Fibroblast of lung (primary cell): ENCODE data around the gene CLTA. TPM values are rescaled to one million over a fixed set of nuclear protein-coding genes. Genes with fewer than 3 reads are reported as not detected.
A peak's percentile ranks its signal among the peaks of the same experiment; 100 is the strongest.
"Not testable (repeated sequence)": the region's sequence is repeated elsewhere in the genome, so short reads cannot be mapped to it uniquely, and the experiment has no call there.

Experiments used
- DNase-seq, 2 donors: peaks; one replicate each; pipeline versions ENCODE4 v3.0.0 to v3.0.0-alpha.2; 2010; ENCODE audit warnings: low read depth in 2 of 2
- H2AFZ ChIP-seq: 2 replicates; pipeline ENCODE4 v1.5.1; 2012; ENCODE audit warnings: low read length, control low read depth, inconsistent platforms
- H3K27ac ChIP-seq: 2 replicates; pipeline ENCODE4 v1.5.1; 2011; ENCODE audit warnings: low read length, control low read depth; ENCODE audit not compliant: insufficient read depth
- H3K27me3 ChIP-seq: 2 replicates; pipeline ENCODE4 v1.5.1; 2011; ENCODE audit warnings: mild to moderate bottlenecking, low read length; ENCODE audit not compliant: control insufficient read depth, insufficient read depth
- H3K36me3 ChIP-seq: 2 replicates; pipeline ENCODE4 v1.5.1; 2011; ENCODE audit warnings: low read length; ENCODE audit not compliant: control insufficient read depth, insufficient read depth
- H3K4me1 ChIP-seq: 2 replicates; pipeline ENCODE4 v1.5.1; 2011; ENCODE audit warnings: low read length; ENCODE audit not compliant: control insufficient read depth, insufficient read depth; ENCODE audit errors: extremely low read depth
- H3K4me2 ChIP-seq: 2 replicates; pipeline ENCODE4 v1.5.1; 2011; ENCODE audit warnings: low read length, control low read depth; ENCODE audit not compliant: insufficient read depth; ENCODE audit errors: extremely low read depth
- H3K4me3 ChIP-seq, 4 experiments: fragments of 200-600 bp in 1 of 4; sonication (generic) in 1 of 4; replicated peaks in 1 of 4; 2 replicates each; pipeline ENCODE4 v1.5.1; 2011 to 2016; ENCODE audit warnings: low read length in 4 of 4, low read depth in 3 of 4, mild to moderate bottlenecking in 3 of 4, control low read depth in 2 of 4, inconsistent platforms in 1 of 4, mixed read lengths in 1 of 4; ENCODE audit not compliant: insufficient read depth in 1 of 4; ENCODE audit errors: control extremely low read depth in 1 of 4
- H3K79me2 ChIP-seq: 2 replicates; pipeline ENCODE4 v1.5.1; 2012; ENCODE audit warnings: mild to moderate bottlenecking, low read length, inconsistent platforms; ENCODE audit not compliant: control insufficient read depth, insufficient read depth
- H3K9ac ChIP-seq: 2 replicates; pipeline ENCODE4 v1.5.1; 2011; ENCODE audit warnings: mild to moderate bottlenecking, low read length, control low read depth; ENCODE audit not compliant: insufficient read depth
- H3K9me3 ChIP-seq: 2 replicates; pipeline ENCODE4 v1.5.1; 2012; ENCODE audit warnings: low read depth, low read length; ENCODE audit not compliant: control insufficient read depth, insufficient read depth
- H4K20me1 ChIP-seq: 2 replicates; pipeline ENCODE4 v1.5.1; 2011; ENCODE audit warnings: low read length; ENCODE audit not compliant: control insufficient read depth, insufficient read depth; ENCODE audit errors: extremely low read depth
- CTCF ChIP-seq, 2 donors: IDR thresholded peaks in 1 of 2; conservative IDR thresholded peaks in 1 of 2; 1 replicate in 1 of 2; 2 replicates in 1 of 2; pipeline ENCODE4 v1.5.1; 2011 to 2012; ENCODE audit warnings: low read length in 2 of 2, control low read depth in 1 of 2, inconsistent platforms in 1 of 2, low read depth in 1 of 2, mild to moderate bottlenecking in 1 of 2
- EZH2 ChIP-seq: IDR thresholded peaks from 2 replicates; pipeline ENCODE4 v1.5.1; 2012; ENCODE audit warnings: low read length, control low read depth, mild to moderate bottlenecking; ENCODE audit errors: missing control alignments
- polyA plus RNA-seq, 2 donors: library from polyadenylated mRNA; depleted of rRNA in 1 of 2; stranded (reverse) in 1 of 2; unstranded in 1 of 2; fragments of >200 nt; gene quantifications; 2 replicates each; pipeline ENCODE4 v1.2.1, GENCODE V29; 2011 to 2012; ENCODE audit warnings: missing spikeins in 1 of 2
- total RNA-seq: library from RNA; depleted of rRNA; stranded (reverse); fragments of >200 nt; gene quantifications from 2 replicates; pipeline ENCODE4 v1.2.1, GENCODE V29; 2014

Gene CLTA
- total and polyA plus RNA-seq, 2 donors (not counting 1 experiment from before 2014, with no cell fraction given), result 238 to 341 TPM

- Histone ChIP-seq H3K9ac (no peak overlapping the region), H3K36me3 (peaks cover 5% of the 10 kb centered on the region), H3K4me2 (no peak overlapping the region), H2AFZ (no peak overlapping the region), H3K4me1 (no peaks in the 10 kb centered on the region), H3K79me2 (peaks cover 7% of the 10 kb centered on the region), H3K27me3 (no peaks in the 10 kb centered on the region), H4K20me1 (no peaks in the 10 kb centered on the region), H3K27ac (no peak overlapping the region), H3K9me3 (no peaks in the 10 kb centered on the region), H3K4me3 (no peak overlapping the region)
- peak in 1 of 2 donors; percentile 8 for DNase-seq
- TF ChIP-seq EZH2, result no peak
- no peak for TF ChIP-seq CTCF (conservative IDR thresholded peaks at IDR 0.05 in 1 of 2, IDR thresholded peaks at IDR 0.05 in 1 of 2; ENCODE audit: low read depth in 1 of 2, low read length in 2 of 2)
Observed at GRCh38 chr9:36245906-36246305, 55.2 kb downstream of the CLTA start.

DNA sequence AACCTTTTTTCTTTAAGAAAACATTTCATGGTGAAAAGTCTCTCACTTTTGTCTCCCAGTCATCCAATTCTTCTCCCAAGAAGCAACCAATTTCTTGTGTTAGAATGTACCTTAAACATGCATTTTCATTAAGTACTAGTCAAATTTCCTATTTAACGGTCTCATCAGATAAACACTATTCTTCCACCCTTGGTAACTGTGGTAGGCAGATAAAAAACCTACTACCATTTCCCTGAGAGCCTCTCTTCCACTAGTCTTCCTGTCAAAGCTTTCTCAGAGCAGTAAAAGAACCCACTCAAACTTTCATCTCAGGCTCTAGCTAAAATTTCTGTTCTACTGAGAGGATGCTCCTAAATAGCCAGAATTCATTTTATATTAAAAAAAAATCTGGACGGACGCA, 56.6 kb downstream of the CLTA start:
- Histone ChIP-seq H3K27me3 (no peaks in the 10 kb centered on the region), H4K20me1 (no peaks in the 10 kb centered on the region), H3K9me3 (no peaks in the 10 kb centered on the region), H3K27ac (no peak overlapping the region), H2AFZ (no peak overlapping the region), H3K79me2 (peaks cover 13% of the 10 kb centered on the region), H3K4me2 (no peak overlapping the region), H3K36me3 (peaks cover 5% of the 10 kb centered on the region), H3K4me1 (no peaks in the 10 kb centered on the region), H3K9ac (no peak overlapping the region), H3K4me3 (no peak overlapping the region)
- no peak for DNase-seq
- TF ChIP-seq EZH2, result no peak

GRCh38 chr9:36248061-36248460, 57.3 kb downstream of the CLTA start:
- TF ChIP-seq CTCF (conservative IDR thresholded peaks at IDR 0.05 in 1 of 2, IDR thresholded peaks at IDR 0.05 in 1 of 2; ENCODE audit: low read depth in 1 of 2, low read length in 2 of 2), result peak in 1 of 2 donors; percentile 28
- DNase-seq, result peak; percentile 17 to 68
- H2AFZ ChIP-seq, H3K9me3 ChIP-seq, H3K9ac ChIP-seq, H4K20me1 ChIP-seq, H3K36me3 ChIP-seq, H3K4me1 ChIP-seq, H3K4me3 ChIP-seq, H3K27me3 ChIP-seq, H3K4me2 ChIP-seq, H3K27ac ChIP-seq: not testable (repeated sequence)
- H3K79me2 ChIP-seq, result peaks cover 13% of the 10 kb centered on the region
